SK-N-MC (cell line): Measurements from ENCODE around the gene DPEP1.

Experiments used
- EZH2 ChIP-seq: fragments of 200-600 bp; sonication (generic); IDR thresholded peaks from one replicate; pipeline ENCODE4 v1.6.1; 2017; ENCODE audit warnings: antibody characterized with exemption
- POLR2AphosphoS5 ChIP-seq: IDR thresholded peaks from 2 replicates; pipeline ENCODE4 v1.6.1; 2012; ENCODE audit warnings: mild to moderate bottlenecking, low read depth, low read length, borderline replicate concordance

GRCh38 chr16:89686520-89687091, 73.2 kb downstream of the DPEP1 start, which contains the start of gene CDK10:
- TF ChIP-seq EZH2 (no peak), POLR2AphosphoS5 (peak; percentile 84)
